Measurements from ENCODE around the gene PDE7B. TPM values are rescaled to one million over a fixed set of nuclear protein-coding genes. Genes with fewer than 3 reads are reported as not detected.

Gene PDE7B
- total RNA-seq, 1 donor from 2014 or later = 12.6 TPM

DNA sequence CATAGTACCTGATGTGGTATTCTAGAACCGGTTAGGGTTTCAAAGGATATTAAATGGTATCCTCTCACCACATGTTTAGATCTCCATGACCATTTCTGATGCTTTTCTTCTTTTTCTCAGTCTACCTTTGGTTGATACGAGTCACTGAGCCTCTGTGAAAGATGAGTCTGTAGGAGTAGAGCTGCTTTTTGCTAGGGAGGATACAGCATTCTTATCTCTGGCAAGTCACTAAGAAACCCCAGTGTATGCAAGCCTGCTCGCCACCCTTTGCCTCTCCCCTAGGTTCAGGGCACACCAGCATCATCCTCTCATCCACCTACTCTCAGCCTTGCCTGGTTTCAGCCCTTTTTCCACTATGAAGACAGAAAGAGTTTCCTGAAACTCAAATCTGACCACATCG is 308.7 kb downstream of the PDE7B start:
- no peaks in the 10 kb centered on the region for H3K27me3 ChIP-seq (ENCODE audit: low read depth)
- no peak for DNase-seq
- no peaks in the 10 kb centered on the region for H3K9me3 ChIP-seq (replicated peaks)
- intact Hi-C loops (cut with micrococcal nuclease) = no loop called here
- H3K4me3 ChIP-seq = no peak overlapping the region
- H3K36me3 ChIP-seq = peaks cover 51% of the 10 kb centered on the region
- peaks cover 45% of the 10 kb centered on the region for H3K4me1 ChIP-seq
- TF ChIP-seq, protein P1, sequence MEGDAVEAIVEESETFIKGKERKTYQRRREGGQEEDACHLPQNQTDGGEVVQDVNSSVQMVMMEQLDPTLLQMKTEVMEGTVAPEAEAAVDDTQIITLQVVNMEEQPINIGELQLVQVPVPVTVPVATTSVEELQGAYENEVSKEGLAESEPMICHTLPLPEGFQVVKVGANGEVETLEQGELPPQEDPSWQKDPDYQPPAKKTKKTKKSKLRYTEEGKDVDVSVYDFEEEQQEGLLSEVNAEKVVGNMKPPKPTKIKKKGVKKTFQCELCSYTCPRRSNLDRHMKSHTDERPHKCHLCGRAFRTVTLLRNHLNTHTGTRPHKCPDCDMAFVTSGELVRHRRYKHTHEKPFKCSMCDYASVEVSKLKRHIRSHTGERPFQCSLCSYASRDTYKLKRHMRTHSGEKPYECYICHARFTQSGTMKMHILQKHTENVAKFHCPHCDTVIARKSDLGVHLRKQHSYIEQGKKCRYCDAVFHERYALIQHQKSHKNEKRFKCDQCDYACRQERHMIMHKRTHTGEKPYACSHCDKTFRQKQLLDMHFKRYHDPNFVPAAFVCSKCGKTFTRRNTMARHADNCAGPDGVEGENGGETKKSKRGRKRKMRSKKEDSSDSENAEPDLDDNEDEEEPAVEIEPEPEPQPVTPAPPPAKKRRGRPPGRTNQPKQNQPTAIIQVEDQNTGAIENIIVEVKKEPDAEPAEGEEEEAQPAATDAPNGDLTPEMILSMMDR (IDR thresholded peaks at IDR 0.05; ENCODE audit: borderline replicate concordance) = no peak
- peak overlapping the region; percentile 70 for H3K27ac ChIP-seq (replicated peaks)

DNA sequence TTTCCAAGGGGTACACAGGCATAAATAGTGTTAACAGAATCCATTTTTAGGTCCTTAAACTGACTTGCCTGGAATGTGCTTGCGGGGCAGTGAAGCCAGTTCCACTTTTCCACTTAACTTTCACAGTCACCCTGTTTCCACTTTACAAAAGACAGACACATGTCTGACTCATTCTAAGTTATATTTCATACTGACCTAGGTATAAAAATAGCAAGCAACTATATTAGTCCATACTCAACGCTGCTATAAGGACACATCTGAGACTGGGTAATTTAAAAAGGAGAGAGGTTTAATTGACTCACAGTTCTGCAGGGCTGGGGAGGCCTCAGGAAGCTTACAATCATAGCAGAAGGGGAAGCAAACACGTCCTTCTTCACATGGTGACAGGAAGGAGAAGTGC is 310.4 kb downstream of the PDE7B start:
- DNase-seq = no peak
- peaks cover 50% of the 10 kb centered on the region for H3K4me1 ChIP-seq
- TF ChIP-seq, protein P1 (IDR thresholded peaks at IDR 0.05; ENCODE audit: borderline replicate concordance) = no peak
- H3K4me3 ChIP-seq = no peak overlapping the region
- intact Hi-C loops (cut with micrococcal nuclease) = no loop called here
- no peaks in the 10 kb centered on the region for H3K27me3 ChIP-seq (ENCODE audit: low read depth)
- H3K27ac ChIP-seq (replicated peaks) = peak overlapping the region; percentile 70
- H3K36me3 ChIP-seq = peaks cover 52% of the 10 kb centered on the region
- H3K9me3 ChIP-seq (replicated peaks) = no peaks in the 10 kb centered on the region

DNA sequence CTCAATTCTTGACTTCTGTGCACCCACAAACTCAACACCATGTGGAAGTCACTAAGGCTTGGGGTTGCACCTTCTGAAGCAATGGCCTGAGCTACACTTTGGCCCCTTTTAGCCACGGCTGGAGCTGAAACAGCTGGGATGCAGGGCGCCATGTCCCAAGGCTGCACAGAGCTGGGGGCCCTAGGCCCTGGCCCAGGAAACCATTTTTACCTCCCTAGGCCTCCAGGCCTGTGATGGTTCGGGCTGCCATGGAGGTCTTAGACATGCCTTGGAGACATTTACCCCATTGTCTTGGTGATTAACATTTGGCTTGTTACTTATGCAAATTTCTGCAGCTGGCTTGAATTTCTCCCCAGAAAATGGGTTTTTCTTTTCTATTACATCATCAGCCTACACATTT is 311.8 kb downstream of the PDE7B start:
- H3K27me3 ChIP-seq (ENCODE audit: low read depth) = no peaks in the 10 kb centered on the region
- no peak for DNase-seq
- TF ChIP-seq, protein P1 (IDR thresholded peaks at IDR 0.05; ENCODE audit: borderline replicate concordance) = no peak
- no peaks in the 10 kb centered on the region for H3K9me3 ChIP-seq (replicated peaks)
- intact Hi-C loops (cut with micrococcal nuclease) = no loop called here
- H3K27ac ChIP-seq (replicated peaks) = no peak overlapping the region
- H3K4me3 ChIP-seq = no peak overlapping the region
- peaks cover 61% of the 10 kb centered on the region for H3K36me3 ChIP-seq
- peaks cover 41% of the 10 kb centered on the region for H3K4me1 ChIP-seq

DNA sequence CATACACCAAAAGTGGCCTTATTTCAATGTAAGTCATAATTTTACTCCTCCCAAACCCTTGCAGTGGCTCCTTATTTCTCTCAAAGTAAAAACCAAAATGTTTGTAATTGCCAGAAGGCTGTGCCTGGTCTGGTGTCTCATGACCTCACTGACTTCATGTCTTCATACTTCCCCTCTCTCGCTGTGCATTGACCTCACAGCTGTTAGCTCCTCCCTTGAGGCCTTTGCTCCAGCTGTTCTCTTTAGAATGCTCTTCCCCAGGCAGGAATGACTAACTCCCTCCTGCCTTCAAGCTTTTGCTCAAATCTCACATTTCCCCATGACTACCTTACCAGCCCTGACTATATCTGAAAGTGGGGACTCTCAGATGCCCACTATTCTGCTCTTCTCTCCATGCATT is 315.3 kb downstream of the PDE7B start:
- H3K36me3 ChIP-seq = peaks cover 91% of the 10 kb centered on the region
- H3K27ac ChIP-seq (replicated peaks) = peak overlapping the region; percentile 32
- no peak for DNase-seq
- H3K27me3 ChIP-seq (ENCODE audit: low read depth) = no peaks in the 10 kb centered on the region
- no peaks in the 10 kb centered on the region for H3K9me3 ChIP-seq (replicated peaks)
- no peak overlapping the region for H3K4me3 ChIP-seq
- TF ChIP-seq, protein P1 (IDR thresholded peaks at IDR 0.05; ENCODE audit: borderline replicate concordance) = no peak
- intact Hi-C loops (cut with micrococcal nuclease) = no loop called here
- H3K4me1 ChIP-seq = peaks cover 16% of the 10 kb centered on the region

DNA sequence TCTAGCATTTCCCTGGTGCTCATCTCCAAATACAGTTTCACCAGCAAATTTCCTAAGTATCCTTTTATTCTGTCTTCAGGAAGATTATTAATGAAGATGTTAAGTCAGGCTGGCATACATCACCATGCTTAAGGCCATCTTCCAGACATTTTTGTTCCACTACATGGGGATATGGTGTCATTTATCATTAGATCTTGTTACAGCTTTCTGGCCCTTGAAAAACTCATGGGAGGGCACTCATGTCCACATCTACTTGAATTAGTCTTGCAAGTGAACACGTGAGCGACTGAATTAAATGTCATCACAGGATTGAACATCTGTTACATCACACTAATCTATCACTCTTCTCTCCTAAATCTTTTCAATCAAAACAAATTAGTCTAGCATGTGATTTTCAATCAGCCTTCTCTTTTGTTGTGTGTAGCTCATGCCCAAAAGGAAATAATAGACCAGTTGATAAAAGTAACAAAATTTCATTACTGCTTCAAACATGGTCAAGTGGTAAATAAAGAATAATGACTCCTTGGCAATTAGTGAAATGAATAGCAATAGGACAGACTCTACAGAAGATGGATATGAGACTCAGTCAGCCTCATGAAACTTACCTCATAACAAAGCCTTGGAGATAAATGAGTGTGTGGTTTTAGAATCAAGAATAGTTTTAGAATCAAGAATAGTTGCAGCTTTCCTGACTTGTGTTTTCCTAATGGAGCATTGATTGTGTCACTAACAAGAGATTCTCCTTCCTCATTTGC is 318.1 kb downstream of the PDE7B start:
- H3K4me1 ChIP-seq = peaks cover 19% of the 10 kb centered on the region
- peak overlapping the region; percentile 7 for H3K27ac ChIP-seq (replicated peaks)
- no peak for DNase-seq
- no peaks in the 10 kb centered on the region for H3K27me3 ChIP-seq (ENCODE audit: low read depth)
- H3K36me3 ChIP-seq = peaks cover 66% of the 10 kb centered on the region
- no peaks in the 10 kb centered on the region for H3K9me3 ChIP-seq (replicated peaks)
- H3K4me3 ChIP-seq = no peak overlapping the region
- TF ChIP-seq, protein P1 (IDR thresholded peaks at IDR 0.05; ENCODE audit: borderline replicate concordance) = no peak
- intact Hi-C loops (cut with micrococcal nuclease) = no loop called here

Data from left ventricle myocardium inferior (tissue), 1 donor.